Endothelial cell of umbilical vein (primary cell): ENCODE measurements around the gene PBXIP1. TPM values are rescaled to one million over a fixed set of nuclear protein-coding genes. Genes with fewer than 3 reads are reported as not detected.

Experiments
- BruUV-seq: library from RNA; stranded (reverse); fragments of 400-500 nt; replicated peaks from 2 replicates; lab custom pipeline; 2021; lab: Mats Ljungman, UMichigan
- CTCF ChIA-PET: fragments of 300-600, 350-600 bp; sonication (Branson Sonifier 250); formaldehyde crosslinking; loops from one replicate; lab custom pipeline; 2021; ENCODE audit warnings: antibody characterized with exemption, inconsistent platforms; lab: Charles Lee
- POLR2A ChIA-PET: fragments of 300-600, 350-600 bp; sonication (Branson Sonifier 250); formaldehyde crosslinking; loops from one replicate; lab custom pipeline; 2021; ENCODE audit warnings: antibody characterized with exemption, inconsistent platforms; lab: Charles Lee
- DNase-seq: peaks from one replicate; pipeline ENCODE4 v3.0.0-alpha.2; 2011; ENCODE audit warnings: low read depth, low spot score
- FAIRE-seq: peaks from 2 replicates; lab custom pipeline; 2011; peaks lifted over from hg19 to GRCh38; lab: Jason Lieb, UNC
- H2AFZ ChIP-seq: 2 replicates; pipeline ENCODE4 v1.6.0; 2012; ENCODE audit warnings: low read depth, low read length, control low read depth, inconsistent platforms
- H3K27ac ChIP-seq: 2 replicates; pipeline ENCODE4 v1.5.1; 2011; ENCODE audit warnings: low read depth, mild to moderate bottlenecking, control low read depth, low read length, moderate library complexity; ENCODE audit not compliant: insufficient read depth
- H3K27me3 ChIP-seq, 2 experiments: 2 replicates each; pipeline versions ENCODE4 v1.6.0 to v1.6.1; 2011; ENCODE audit warnings: low read length in 2 of 2, mixed read lengths in 1 of 2; ENCODE audit not compliant: control insufficient read depth in 2 of 2, insufficient read depth in 2 of 2
- H3K36me3 ChIP-seq, 2 experiments: 2 replicates in 1 of 2; 3 replicates in 1 of 2; pipeline ENCODE4 v1.5.1; 2011; ENCODE audit warnings: low read length in 2 of 2, mild to moderate bottlenecking in 1 of 2, moderate library complexity in 1 of 2; ENCODE audit not compliant: control insufficient read depth in 2 of 2, insufficient read depth in 2 of 2; ENCODE audit errors: extremely low read depth in 1 of 2
- H3K4me1 ChIP-seq: 3 replicates; pipeline ENCODE4 v1.5.1; 2011; ENCODE audit warnings: mild to moderate bottlenecking, low read length; ENCODE audit not compliant: control insufficient read depth, insufficient read depth; ENCODE audit errors: extremely low read depth
- H3K4me2 ChIP-seq: 2 replicates; pipeline ENCODE4 v1.6.1; 2011; ENCODE audit warnings: low read length, control low read depth, mixed read lengths; ENCODE audit not compliant: insufficient read depth
- H3K4me3 ChIP-seq, 3 experiments: fragments of 200-600 bp in 1 of 3; sonication (generic), shearing (Covaris generic) in 1 of 3; replicated peaks in 1 of 3; 2 replicates each; pipeline ENCODE4 v1.5.1; 2011 to 2016; ENCODE audit warnings: control low read depth in 3 of 3, low read length in 3 of 3, mild to moderate bottlenecking in 2 of 3, inconsistent platforms in 1 of 3, low read depth in 1 of 3, moderate library complexity in 1 of 3; ENCODE audit not compliant: insufficient read depth in 1 of 3
- H3K79me2 ChIP-seq: 2 replicates; pipeline ENCODE4 v1.6.0; 2012; ENCODE audit warnings: low read length, inconsistent platforms; ENCODE audit not compliant: control insufficient read depth, insufficient read depth
- H3K9ac ChIP-seq: replicated peaks from 2 replicates; pipeline ENCODE3; 2011; ENCODE audit warnings: low read length, control low read depth; ENCODE audit not compliant: insufficient read depth; ENCODE audit errors: extremely low read depth
- H3K9me1 ChIP-seq: replicated peaks from 3 replicates; pipeline ENCODE4 v1.6.0; 2011; ENCODE audit warnings: mild to moderate bottlenecking, low read length; ENCODE audit not compliant: control insufficient read depth, insufficient read depth; ENCODE audit errors: extremely low read depth
- H3K9me3 ChIP-seq: replicated peaks from 2 replicates; pipeline ENCODE4 v1.5.1; 2012; ENCODE audit warnings: low read length, inconsistent platforms; ENCODE audit not compliant: control insufficient read depth, insufficient read depth
- H4K20me1 ChIP-seq: replicated peaks from 2 replicates; pipeline ENCODE3; 2011; ENCODE audit warnings: mild to moderate bottlenecking, low read length; ENCODE audit not compliant: control insufficient read depth, insufficient read depth; ENCODE audit errors: extremely low read depth
- FOS ChIP-seq: IDR thresholded peaks from 2 replicates; pipeline ENCODE4 v1.6.1; 2011; ENCODE audit warnings: mild to moderate bottlenecking, low read length, moderate library complexity, borderline replicate concordance; ENCODE audit not compliant: insufficient read depth
- GATA2 ChIP-seq: IDR thresholded peaks from 2 replicates; pipeline ENCODE4 v1.7.0; 2011; ENCODE audit warnings: low read depth, mild to moderate bottlenecking, moderate library complexity, mixed read lengths, low read length; ENCODE audit not compliant: insufficient read length, insufficient read depth
- MYC ChIP-seq: IDR thresholded peaks from one replicate; pipeline ENCODE4 v1.6.1; 2011; ENCODE audit warnings: mild to moderate bottlenecking, low read depth, low read length
- POLR2A ChIP-seq: IDR thresholded peaks from 2 replicates; pipeline ENCODE4 v1.6.1; 2012; ENCODE audit warnings: low read depth, mild to moderate bottlenecking, control low read depth, low read length
- POLR2AphosphoS5 ChIP-seq: IDR thresholded peaks from 2 replicates; pipeline ENCODE4 v1.6.1; 2012; ENCODE audit warnings: low read depth, mild to moderate bottlenecking, control low read depth, low read length, moderate library complexity; ENCODE audit not compliant: insufficient read depth
- dilution Hi-C: fragments of 300-500 bp; cut with MboI; formaldehyde crosslinking; loops from one replicate; pipeline ENCODE4 v1.15.0; 2019; ENCODE audit warnings: low sequenced_read_pairs; ENCODE audit not compliant: extremely low pct_ligation_motif_present
- intact Hi-C: fragments of 100-400 bp; cut with micrococcal nuclease; formaldehyde crosslinking; loops from one replicate; pipeline ENCODE4 v1.10.0; 2022
- polyA plus RNA-seq, 4 experiments: library from polyadenylated mRNA; depleted of rRNA in 3 of 4; stranded (reverse) in 3 of 4; unstranded in 1 of 4; fragments of >200 nt; gene quantifications; 2 replicates each; pipeline versions ENCODE4 v1.2.1 to v1.2.3, GENCODE V29; 2011 to 2012; ENCODE audit warnings: missing spikeins in 1 of 4
- total RNA-seq: library from RNA; stranded (reverse); gene quantifications from 2 replicates; pipeline ENCODE4 v1.2.3, GENCODE V29; 2021
- TF ChIP-seq, protein P1 (sequence below): IDR thresholded peaks from 2 replicates; pipeline ENCODE4 v1.6.1; 2011; ENCODE audit not compliant: insufficient read depth, insufficient read length

Gene PBXIP1
- total and polyA plus RNA-seq, 2 donors (not counting 3 experiments of a cell fraction or from before 2014, with no cell fraction given) = 49.4 to 54.7 TPM

DNA sequence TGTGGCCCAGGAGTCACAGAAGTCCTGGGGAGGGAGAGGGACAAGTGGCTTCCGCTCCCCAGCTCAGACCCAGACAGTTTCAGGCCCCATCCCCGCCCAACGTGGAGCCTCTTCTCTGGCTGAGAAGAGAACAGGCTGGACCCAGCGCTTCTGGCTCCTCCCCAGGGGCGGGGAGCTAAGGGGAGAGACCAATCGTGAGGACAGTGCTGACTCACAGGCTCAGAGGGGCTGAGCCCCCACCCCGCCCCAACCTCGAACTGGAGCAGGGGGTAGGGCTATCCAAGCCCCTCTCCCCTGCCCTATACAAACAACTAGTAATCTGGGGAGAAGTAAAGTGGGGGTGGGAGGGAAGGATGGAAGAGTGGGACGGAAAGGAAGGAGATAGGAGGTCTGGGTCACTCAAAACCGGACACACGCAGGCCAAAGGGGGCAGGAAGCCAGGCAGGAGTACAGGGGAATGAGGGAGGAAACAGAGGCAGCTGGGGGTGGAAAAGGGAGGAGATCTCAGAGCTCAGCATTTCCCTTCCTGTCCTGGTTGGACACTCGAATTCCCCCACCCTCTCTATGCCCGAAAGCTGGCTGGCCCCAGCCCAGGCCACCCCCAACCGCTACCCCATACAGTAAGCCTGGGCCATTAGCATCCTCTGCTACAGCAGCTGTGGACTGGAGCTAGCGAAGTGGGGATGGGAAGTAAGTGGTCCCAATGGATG lies 14.9 kb upstream of the PBXIP1 start, which contains the start of gene SHC1:
TSS of gene SHC1 (minus strand) at position 117 of the 710 bp plus-strand sequence. CDS start 221 bp downstream, outside the sequence.
- Histone ChIP-seq H3K9me3 (no peaks in the 10 kb centered on the region), H4K20me1 (no peaks in the 10 kb centered on the region), H3K4me2 (peak within 1 kb of the TSS; percentile 80), H3K9me1 (no peaks in the 10 kb centered on the region), H2AFZ (no peak within 1 kb of the TSS), H3K79me2 (peaks cover 56% of the 10 kb centered on the region), H3K4me3 (peak within 1 kb of the TSS; percentile 64 to 78 (median 70)), H3K27me3 (no peaks in the 10 kb centered on the region), H3K36me3 (peaks cover 7 to 14% of the 10 kb centered on the region in 2 experiments), H3K27ac (peak within 1 kb of the TSS; percentile 99), H3K9ac (peak within 1 kb of the TSS; percentile 92), H3K4me1 (peaks cover 61% of the 10 kb centered on the region)
- FAIRE-seq = peak; percentile 98
- ChIA-PET POLR2A (interaction anchor here (0.9 to 1.6 kb wide), 5 partner anchors 9 to 47 kb away, joined by 3 to 10 read pairs (median 4); partner anchors contain the start of gene PYGO2), CTCF (interaction anchor here (0.8 to 8.5 kb wide), 10 partner anchors 9 to 115 kb away, joined by 3 to 81 read pairs (median 11); partner anchors contain the start of genes ADAM15, LENEP, PMVK and PYGO2)
- peak; percentile 35 for TF ChIP-seq GATA2
- TF ChIP-seq POLR2A = peak; percentile 84
- TF ChIP-seq FOS = peak; percentile 73
- TF ChIP-seq POLR2AphosphoS5 = peak; percentile 88
- TF ChIP-seq, protein P1, sequence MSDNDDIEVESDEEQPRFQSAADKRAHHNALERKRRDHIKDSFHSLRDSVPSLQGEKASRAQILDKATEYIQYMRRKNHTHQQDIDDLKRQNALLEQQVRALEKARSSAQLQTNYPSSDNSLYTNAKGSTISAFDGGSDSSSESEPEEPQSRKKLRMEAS = no peak
- TF ChIP-seq MYC = no peak
- dilution Hi-C loops = no loop called here
- DNase-seq = peak; percentile 91
- intact Hi-C loops = loop anchor here (1.0 to 10.0 kb wide), 3 partner anchors 9 to 486 kb away; partner anchors contain the start of genes EFNA1 and PYGO2
- no TSS peak for BruUV-seq
